DND-41 (cell line): ENCODE measurements around the gene PPP1R3E.
"Not testable (repeated sequence)": the region's sequence is repeated elsewhere in the genome, so short reads cannot be mapped to it uniquely, and the experiment has no call there.

Experiments
- ATAC-seq: fragments of 200-7000 bp; cut with Tn5 transposase; 3 replicates; pipeline ENCODE4 v1.9.1; 2021; ENCODE audit warnings: low read depth; ENCODE audit not compliant: insufficient read depth
- DNase-seq: peaks from one replicate; pipeline ENCODE4 v3.0.0-alpha.2; 2020
- H2AFZ ChIP-seq: 2 replicates; pipeline ENCODE4 v1.6.0; 2012; ENCODE audit warnings: low read depth, low read length
- H3K27ac ChIP-seq: 2 replicates; pipeline ENCODE4 v1.5.1; 2012; ENCODE audit warnings: low read length, inconsistent platforms
- H3K27me3 ChIP-seq: fragments of 200-600 bp; sonication (generic); 2 replicates; pipeline ENCODE4 v1.6.0; 2012; ENCODE audit warnings: low read length, mild to moderate bottlenecking, inconsistent platforms; ENCODE audit not compliant: insufficient read depth, poor library complexity
- H3K36me3 ChIP-seq: 2 replicates; pipeline ENCODE4 v1.5.1; 2012; ENCODE audit warnings: low read length, inconsistent platforms; ENCODE audit not compliant: insufficient read depth
- H3K4me1 ChIP-seq: 2 replicates; pipeline ENCODE4 v1.5.1; 2012; ENCODE audit warnings: mild to moderate bottlenecking, low read length; ENCODE audit not compliant: insufficient read depth
- H3K4me2 ChIP-seq: 2 replicates; pipeline ENCODE4 v1.6.0; 2012; ENCODE audit warnings: mild to moderate bottlenecking, moderate library complexity, low read length, inconsistent platforms; ENCODE audit not compliant: insufficient read depth
- H3K4me3 ChIP-seq, 2 experiments: fragments of 200-600 bp in 1 of 2; shearing (Covaris generic) in 1 of 2; 2 replicates each; pipeline ENCODE4 v1.5.1; 2012 to 2016; ENCODE audit warnings: inconsistent platforms in 2 of 2, low read length in 2 of 2, mild to moderate bottlenecking in 2 of 2, low read depth in 1 of 2, moderate library complexity in 1 of 2
- H3K79me2 ChIP-seq: 2 replicates; pipeline ENCODE4 v1.6.0; 2012; ENCODE audit warnings: low read length, inconsistent platforms; ENCODE audit not compliant: insufficient read depth
- H3K9ac ChIP-seq: 2 replicates; pipeline ENCODE4 v1.6.0; 2012; ENCODE audit warnings: low read depth, mild to moderate bottlenecking, inconsistent platforms, low read length, moderate library complexity
- H3K9me3 ChIP-seq: 2 replicates; pipeline ENCODE4 v1.5.1; 2012; ENCODE audit warnings: low read length, moderate library complexity, mild to moderate bottlenecking, inconsistent platforms; ENCODE audit not compliant: insufficient read depth, severe bottlenecking
- H4K20me1 ChIP-seq: 2 replicates; pipeline ENCODE4 v1.6.0; 2012; ENCODE audit warnings: low read length; ENCODE audit not compliant: insufficient read depth
- CTCF ChIP-seq: IDR thresholded peaks from 2 replicates; pipeline ENCODE4 v1.5.1; 2012; ENCODE audit warnings: borderline replicate concordance, low read length, moderate library complexity, mild to moderate bottlenecking; ENCODE audit not compliant: poor library complexity, severe bottlenecking; ENCODE audit errors: extremely low read depth
- EZH2 ChIP-seq: IDR thresholded peaks from 3 replicates; pipeline ENCODE4 v1.6.1; 2012; ENCODE audit warnings: borderline replicate concordance, low read depth, mild to moderate bottlenecking, moderate library complexity, low read length, inconsistent platforms; ENCODE audit not compliant: severe bottlenecking

Gene PPP1R3E

GRCh38 chr14:23277189-23277588 is 25.5 kb downstream of the PPP1R3E start:
- Histone ChIP-seq H2AFZ (no peak overlapping the region), H3K9me3 (no peaks in the 10 kb centered on the region), H4K20me1 (no peaks in the 10 kb centered on the region), H3K4me2 (no peak overlapping the region), H3K4me1 (no peaks in the 10 kb centered on the region), H3K36me3 (peaks cover 2% of the 10 kb centered on the region), H3K9ac (no peak overlapping the region), H3K79me2 (no peaks in the 10 kb centered on the region), H3K27ac (no peak overlapping the region), H3K27me3 (no peaks in the 10 kb centered on the region), H3K4me3 (no peak overlapping the region)
- no peak for TF ChIP-seq CTCF
- TF ChIP-seq EZH2: no peak
- DNase-seq: no peak
- no peak for ATAC-seq

GRCh38 chr14:23275412-23275811 is 27.2 kb downstream of the PPP1R3E start:
- Histone ChIP-seq H4K20me1 (no peaks in the 10 kb centered on the region), H3K79me2 (no peaks in the 10 kb centered on the region), H3K9me3 (no peaks in the 10 kb centered on the region), H3K4me3 (no peak overlapping the region), H3K27ac (no peak overlapping the region), H3K36me3 (peaks cover 2% of the 10 kb centered on the region), H3K9ac (no peak overlapping the region), H3K4me2 (no peak overlapping the region), H3K4me1 (no peaks in the 10 kb centered on the region), H2AFZ (no peak overlapping the region), H3K27me3 (no peaks in the 10 kb centered on the region)
- TF ChIP-seq CTCF (no peak), EZH2 (no peak)
- no peak for DNase-seq
- no peak for ATAC-seq

GRCh38 chr14:23269193-23269592 is 33.5 kb downstream of the PPP1R3E start:
- DNase-seq (no peak), ATAC-seq (no peak)
- Histone ChIP-seq H2AFZ (no peak overlapping the region), H3K4me2 (no peak overlapping the region), H3K9ac (no peak overlapping the region), H3K4me3 (no peak overlapping the region), H3K27ac (no peak overlapping the region), H3K36me3 (no peaks in the 10 kb centered on the region), H3K9me3 (no peaks in the 10 kb centered on the region), H3K79me2 (no peaks in the 10 kb centered on the region), H4K20me1 (no peaks in the 10 kb centered on the region), H3K27me3 (no peaks in the 10 kb centered on the region), H3K4me1 (no peaks in the 10 kb centered on the region)
- TF ChIP-seq EZH2 (no peak), CTCF (no peak)

GRCh38 chr14:23260849-23261248 is 41.8 kb downstream of the PPP1R3E start:
- H3K79me2 ChIP-seq, H3K4me1 ChIP-seq, H2AFZ ChIP-seq, H3K27ac ChIP-seq, ATAC-seq, H4K20me1 ChIP-seq, H3K9me3 ChIP-seq, H3K4me2 ChIP-seq, H3K9ac ChIP-seq, H3K4me3 ChIP-seq, DNase-seq, H3K36me3 ChIP-seq: not testable (repeated sequence)
- peaks cover 17% of the 10 kb centered on the region for H3K27me3 ChIP-seq
